ENCODE results near the gene RNASE3. TPM values are rescaled to one million over a fixed set of nuclear protein-coding genes. Genes with fewer than 3 reads are reported as not detected.
"Not testable (repeated sequence)": the region's sequence is repeated elsewhere in the genome, so short reads cannot be mapped to it uniquely, and the experiment has no call there.

The RNASE3 gene
- total RNA-seq = not detected

GRCh38 chr14:20891126-20891825, at the start of gene RNASE3:
Gene RNASE3, plus strand, starts transcription at chr14:20891385. Its CDS starts 302 bp downstream, at chr14:20891687.
- not testable (repeated sequence) for ATAC-seq (ENCODE audit: low FRiP score); DNase-seq (ENCODE audit: low spot score)

DNA sequence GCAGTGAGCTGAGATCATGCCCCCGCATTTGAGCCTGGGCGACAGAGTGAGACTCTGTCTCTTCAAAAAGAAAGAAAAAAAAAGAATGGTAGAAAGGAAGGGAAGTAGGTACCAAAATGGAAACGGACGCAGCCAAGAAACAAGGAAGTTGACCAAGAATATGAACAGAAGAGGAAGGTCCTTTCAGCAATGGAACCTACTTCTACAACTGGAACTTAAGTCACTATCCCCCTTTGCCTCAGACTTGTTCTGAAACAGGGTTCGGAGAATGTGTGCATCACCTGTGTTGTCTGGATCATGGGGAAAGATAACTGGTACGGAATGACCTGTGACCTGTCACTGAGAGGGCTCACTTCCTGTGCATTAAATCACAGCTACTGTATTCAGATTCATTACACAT, 44.6 kb upstream of the RNASE3 start:
- ATAC-seq (ENCODE audit: low FRiP score) (no peak), DNase-seq (ENCODE audit: low spot score) (no peak)

GRCh38 chr14:20848316-20848954, 42.8 kb upstream of the RNASE3 start:
- DNase-seq (ENCODE audit: low spot score) (no peak), ATAC-seq (ENCODE audit: low FRiP score) (no peak)
- TF ChIP-seq, protein P1, sequence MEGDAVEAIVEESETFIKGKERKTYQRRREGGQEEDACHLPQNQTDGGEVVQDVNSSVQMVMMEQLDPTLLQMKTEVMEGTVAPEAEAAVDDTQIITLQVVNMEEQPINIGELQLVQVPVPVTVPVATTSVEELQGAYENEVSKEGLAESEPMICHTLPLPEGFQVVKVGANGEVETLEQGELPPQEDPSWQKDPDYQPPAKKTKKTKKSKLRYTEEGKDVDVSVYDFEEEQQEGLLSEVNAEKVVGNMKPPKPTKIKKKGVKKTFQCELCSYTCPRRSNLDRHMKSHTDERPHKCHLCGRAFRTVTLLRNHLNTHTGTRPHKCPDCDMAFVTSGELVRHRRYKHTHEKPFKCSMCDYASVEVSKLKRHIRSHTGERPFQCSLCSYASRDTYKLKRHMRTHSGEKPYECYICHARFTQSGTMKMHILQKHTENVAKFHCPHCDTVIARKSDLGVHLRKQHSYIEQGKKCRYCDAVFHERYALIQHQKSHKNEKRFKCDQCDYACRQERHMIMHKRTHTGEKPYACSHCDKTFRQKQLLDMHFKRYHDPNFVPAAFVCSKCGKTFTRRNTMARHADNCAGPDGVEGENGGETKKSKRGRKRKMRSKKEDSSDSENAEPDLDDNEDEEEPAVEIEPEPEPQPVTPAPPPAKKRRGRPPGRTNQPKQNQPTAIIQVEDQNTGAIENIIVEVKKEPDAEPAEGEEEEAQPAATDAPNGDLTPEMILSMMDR (IDR thresholded peaks at IDR 0.05) = no peak

More for the DNA sequence above, 44.6 kb upstream of the RNASE3 start:
- TF ChIP-seq, protein P1 (IDR thresholded peaks at IDR 0.05) = no peak

DNA sequence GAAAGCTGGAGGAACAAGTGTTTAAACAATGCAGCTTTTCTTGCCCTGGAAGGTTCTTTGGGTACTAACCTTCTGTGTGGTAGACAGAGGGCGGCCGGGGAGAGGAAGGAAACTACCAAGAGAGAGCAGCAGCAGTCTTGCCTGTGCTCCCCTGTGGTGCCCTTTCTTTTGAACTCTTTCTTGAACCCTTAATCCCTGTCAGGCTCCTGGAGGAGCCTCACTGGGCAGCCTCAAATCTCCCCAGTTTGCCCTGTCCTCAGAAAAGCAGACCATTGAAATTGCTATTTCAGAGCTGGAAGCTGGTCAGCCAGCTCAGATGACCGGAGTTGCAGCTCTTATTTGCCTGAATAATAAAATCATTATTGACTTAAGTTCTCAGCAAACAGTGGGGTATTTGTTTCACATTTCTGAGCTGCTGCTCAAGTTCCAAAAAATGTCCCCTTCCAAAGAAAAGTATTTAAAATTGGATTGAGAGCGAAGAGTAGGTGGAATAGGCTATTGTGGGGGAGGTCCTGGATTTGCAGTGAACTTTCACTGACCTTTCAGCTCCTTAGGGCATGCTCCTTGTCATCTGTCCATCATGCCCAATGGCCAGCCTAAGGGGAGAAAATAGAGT, 42.1 kb upstream of the RNASE3 start:
- ATAC-seq (ENCODE audit: low FRiP score) = no peak
- DNase-seq (ENCODE audit: low spot score) = no peak
- TF ChIP-seq, protein P1 (IDR thresholded peaks at IDR 0.05) = no peak

DNA sequence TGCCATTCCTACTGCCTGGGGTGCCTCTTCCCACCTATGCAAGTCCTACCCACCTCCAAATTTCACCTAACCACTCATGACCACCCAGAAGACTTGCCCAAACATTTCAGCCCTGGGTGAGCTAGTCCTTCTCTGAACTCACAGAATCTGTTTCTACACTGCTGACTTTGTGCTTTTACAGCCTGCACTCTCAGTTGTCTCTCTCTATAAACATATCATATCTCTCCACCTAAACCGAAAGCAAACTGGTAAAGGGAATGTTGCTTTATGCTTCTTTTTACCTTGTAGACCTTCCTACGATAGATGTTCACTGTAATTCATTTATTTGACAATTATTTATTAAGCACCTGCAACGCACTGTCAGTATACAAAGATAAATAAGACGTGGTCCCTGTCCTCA, 38.1 kb upstream of the RNASE3 start:
- no peak for ATAC-seq (ENCODE audit: low FRiP score)
- TF ChIP-seq, protein P1 (IDR thresholded peaks at IDR 0.05) = no peak
- DNase-seq (ENCODE audit: low spot score) = no peak

DNA sequence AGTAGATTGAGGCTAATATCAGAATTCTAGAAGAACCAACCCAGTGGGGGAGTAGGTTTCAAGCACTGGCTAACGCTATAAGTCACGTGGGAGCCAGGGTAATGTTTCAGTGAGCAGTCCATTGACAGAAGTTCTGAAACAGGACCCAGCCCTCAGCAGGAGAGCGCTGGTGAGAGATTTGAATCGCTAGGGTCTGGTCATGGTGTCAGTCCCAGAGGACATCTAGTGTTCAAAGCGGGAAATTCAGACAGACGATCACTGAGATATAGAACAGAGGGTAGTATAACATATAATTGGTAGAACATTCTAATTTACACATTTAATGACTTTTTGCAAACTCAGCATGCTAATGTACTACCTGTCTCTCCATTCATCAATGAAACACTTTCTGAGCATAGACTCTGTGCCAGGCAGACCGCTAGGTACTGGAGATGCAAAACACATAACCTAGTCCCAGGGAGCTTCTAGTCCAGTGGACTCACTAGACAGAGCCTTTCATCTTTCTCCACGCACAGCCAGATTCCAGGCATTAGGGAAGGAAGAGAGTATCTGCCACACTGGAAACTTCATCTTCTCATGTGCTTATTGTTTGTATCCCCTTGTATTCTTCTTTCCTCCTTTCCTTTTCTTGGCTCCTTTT, 35.4 kb upstream of the RNASE3 start:
- ATAC-seq (ENCODE audit: low FRiP score) (peak; percentile 83), DNase-seq (ENCODE audit: low spot score) (no peak)
- TF ChIP-seq, protein P1 (IDR thresholded peaks at IDR 0.05) = no peak

GRCh38 chr14:20857207-20857606, 34.0 kb upstream of the RNASE3 start:
- DNase-seq (ENCODE audit: low spot score) (no peak), ATAC-seq (ENCODE audit: low FRiP score) (no peak)
- TF ChIP-seq, protein P1 (IDR thresholded peaks at IDR 0.05) = no peak

All from omental fat pad (tissue), 4 donors.